ENCODE results near the gene HLA-DMA.

Gene HLA-DMA

GRCh38 chr6:32933661-32934085 lies 19.2 kb downstream of the HLA-DMA start:
- H3K4me3 ChIP-seq (ENCODE audit: low read depth, low read length) = no peak overlapping the region
- ChIA-PET POLR2A (interaction anchor here (1.0 to 1.8 kb wide), 6 partner anchors 35 to 51 kb away, joined by 3 to 14 read pairs (median 4); no protein-coding TSS in a partner anchor), CTCF (interaction anchor here (0.6 to 11.6 kb wide), 51 partner anchors 10 to 314 kb away, joined by 3 to 337 read pairs (median 5); partner anchors contain the start of genes BRD2, HLA-DMA, PSMB9 and TAP1)
- TF ChIP-seq, protein P1, sequence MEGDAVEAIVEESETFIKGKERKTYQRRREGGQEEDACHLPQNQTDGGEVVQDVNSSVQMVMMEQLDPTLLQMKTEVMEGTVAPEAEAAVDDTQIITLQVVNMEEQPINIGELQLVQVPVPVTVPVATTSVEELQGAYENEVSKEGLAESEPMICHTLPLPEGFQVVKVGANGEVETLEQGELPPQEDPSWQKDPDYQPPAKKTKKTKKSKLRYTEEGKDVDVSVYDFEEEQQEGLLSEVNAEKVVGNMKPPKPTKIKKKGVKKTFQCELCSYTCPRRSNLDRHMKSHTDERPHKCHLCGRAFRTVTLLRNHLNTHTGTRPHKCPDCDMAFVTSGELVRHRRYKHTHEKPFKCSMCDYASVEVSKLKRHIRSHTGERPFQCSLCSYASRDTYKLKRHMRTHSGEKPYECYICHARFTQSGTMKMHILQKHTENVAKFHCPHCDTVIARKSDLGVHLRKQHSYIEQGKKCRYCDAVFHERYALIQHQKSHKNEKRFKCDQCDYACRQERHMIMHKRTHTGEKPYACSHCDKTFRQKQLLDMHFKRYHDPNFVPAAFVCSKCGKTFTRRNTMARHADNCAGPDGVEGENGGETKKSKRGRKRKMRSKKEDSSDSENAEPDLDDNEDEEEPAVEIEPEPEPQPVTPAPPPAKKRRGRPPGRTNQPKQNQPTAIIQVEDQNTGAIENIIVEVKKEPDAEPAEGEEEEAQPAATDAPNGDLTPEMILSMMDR (IDR thresholded peaks at IDR 0.05; ENCODE audit: insufficient read depth, low read length, missing control alignments) = peak; percentile 73
- DNase-seq (ENCODE audit: low read depth, low spot score) = no peak

DNA sequence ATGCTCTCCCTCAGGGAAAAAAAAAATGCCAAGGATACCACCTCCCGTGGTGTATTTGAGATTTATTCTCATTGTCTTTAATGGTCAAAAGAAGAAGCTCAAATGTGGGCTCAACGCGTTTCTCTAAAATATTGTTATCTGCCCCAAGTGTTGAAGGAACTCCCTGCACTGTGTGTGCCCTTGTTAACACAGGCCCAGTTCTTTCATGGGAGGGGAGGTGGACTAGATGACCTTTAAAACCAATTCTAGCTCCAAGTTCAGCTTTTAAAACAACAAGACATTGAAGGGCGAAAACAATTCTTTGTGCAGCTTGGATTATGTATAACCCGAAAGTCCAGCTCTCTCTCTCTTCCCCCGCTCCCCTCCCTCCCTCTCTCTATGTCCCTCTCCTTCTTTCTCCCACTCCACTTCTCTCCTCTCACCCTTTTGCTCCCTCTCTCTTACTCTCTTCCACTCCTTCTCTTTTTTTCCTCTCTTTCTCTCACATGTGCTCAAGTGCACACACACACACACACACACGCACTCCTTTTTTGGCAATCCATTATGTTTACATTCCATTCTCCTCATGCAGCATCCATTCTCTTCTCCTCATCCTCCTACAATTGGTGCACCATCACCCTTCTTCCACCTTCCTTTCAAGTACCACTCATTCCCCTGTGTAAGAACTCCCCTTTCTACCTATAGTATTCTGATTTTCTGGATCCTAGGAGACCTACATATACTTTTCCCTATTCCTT lies 20.6 kb downstream of the HLA-DMA start:
- ChIA-PET POLR2A (no interaction called here), CTCF (interaction anchor here (0.9 to 11.6 kb wide), 20 partner anchors 8 to 315 kb away, joined by 3 to 337 read pairs (median 32); partner anchors contain the start of genes BRD2, HLA-DMA and TAP2)
- TF ChIP-seq, protein P1 (IDR thresholded peaks at IDR 0.05; ENCODE audit: insufficient read depth, low read length, missing control alignments) = no peak
- no peak overlapping the region for H3K4me3 ChIP-seq (ENCODE audit: low read depth, low read length)
- DNase-seq (ENCODE audit: low read depth, low spot score) = no peak

DNA sequence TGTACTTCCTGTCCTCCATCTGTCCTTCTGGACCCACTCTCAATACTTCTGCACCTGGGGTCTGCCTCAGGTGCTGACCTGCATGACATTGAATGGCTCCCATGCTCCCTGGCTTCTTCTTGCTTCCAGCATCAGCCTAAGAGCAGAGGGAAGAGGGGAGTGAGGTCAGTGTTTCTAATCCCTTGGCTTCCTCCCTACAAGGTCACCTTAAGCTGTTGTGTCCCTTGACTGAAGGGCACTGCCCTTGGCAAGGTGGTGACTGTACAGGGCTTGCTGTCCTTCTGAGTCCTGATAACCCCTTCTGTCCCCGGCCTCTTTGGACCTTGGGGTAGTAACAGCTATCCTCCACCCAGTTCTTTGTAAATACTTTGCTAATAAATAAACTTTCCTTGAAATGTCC lies 21.7 kb downstream of the HLA-DMA start:
- TF ChIP-seq, protein P1 (IDR thresholded peaks at IDR 0.05; ENCODE audit: insufficient read depth, low read length, missing control alignments) = no peak
- CTCF ChIA-PET = interaction anchor here (1.1 to 11.6 kb wide), 7 partner anchors 12 to 56 kb away, joined by 7 to 337 read pairs (median 54); partner anchors contain the start of genes BRD2 and HLA-DMA
- POLR2A ChIA-PET = no interaction called here

DNA sequence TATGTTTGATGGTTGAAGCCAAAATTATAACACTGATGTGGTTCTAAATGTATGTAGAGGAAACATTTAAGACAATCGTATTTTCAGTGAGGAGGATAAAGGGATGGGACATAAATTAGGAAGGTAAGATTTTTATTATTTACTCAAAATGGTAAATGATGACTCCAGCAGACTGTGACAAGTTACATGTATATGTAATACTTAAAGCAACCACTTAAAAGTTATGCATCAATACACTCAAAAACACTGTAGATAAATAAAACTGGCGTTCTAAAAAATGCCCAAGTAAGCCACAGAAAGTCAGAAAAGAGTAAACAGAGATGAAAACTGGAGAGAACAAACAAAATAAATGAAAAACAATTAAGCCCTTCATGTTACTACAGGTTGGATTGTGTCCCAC lies 30.8 kb downstream of the HLA-DMA start:
- H3K4me3 ChIP-seq (ENCODE audit: low read depth, low read length) = no peak overlapping the region
- TF ChIP-seq, protein P1 (IDR thresholded peaks at IDR 0.05; ENCODE audit: insufficient read depth, low read length, missing control alignments) = no peak
- POLR2A ChIA-PET = no interaction called here
- no peak for DNase-seq (ENCODE audit: low read depth, low spot score)
- CTCF ChIA-PET = interaction anchor here (2.4 to 5.9 kb wide), 3 partner anchors 9 to 12 kb away, joined by 6 to 42 read pairs (median 37); no protein-coding TSS in a partner anchor

More for the DNA sequence above, 21.7 kb downstream of the HLA-DMA start:
- DNase-seq (ENCODE audit: low read depth, low spot score) = no peak
- H3K4me3 ChIP-seq (ENCODE audit: low read depth, low read length) = no peak overlapping the region

GRCh38 chr6:32920715-32921114 lies 32.2 kb downstream of the HLA-DMA start:
- TF ChIP-seq, protein P1 (IDR thresholded peaks at IDR 0.05; ENCODE audit: insufficient read depth, low read length, missing control alignments) = no peak
- H3K4me3 ChIP-seq (ENCODE audit: low read depth, low read length) = no peak overlapping the region
- ChIA-PET CTCF (interaction anchor here (1.2 to 5.9 kb wide), 5 partner anchors 8 to 63 kb away, joined by 3 to 37 read pairs (median 6); no protein-coding TSS in a partner anchor), POLR2A (no interaction called here)
- no peak for DNase-seq (ENCODE audit: low read depth, low spot score)

DNA sequence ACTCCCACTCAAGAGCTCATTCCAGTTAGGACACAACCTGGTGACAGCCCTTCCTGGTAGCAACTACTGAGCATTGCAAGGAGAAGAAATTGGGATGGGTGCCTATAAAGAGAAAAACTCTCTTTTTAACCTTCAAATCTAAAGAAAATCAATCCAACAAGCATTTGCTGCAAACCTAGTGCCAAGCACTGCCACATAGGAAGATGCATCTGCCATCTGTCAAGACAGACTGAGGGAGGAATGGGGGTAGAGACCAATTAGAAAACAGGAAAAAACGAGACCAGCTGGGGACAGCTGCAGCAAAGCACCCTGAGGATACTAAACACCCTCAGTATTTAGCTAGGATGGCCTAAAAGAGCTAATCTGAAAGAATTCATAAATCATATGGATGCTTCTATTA lies 39.9 kb downstream of the HLA-DMA start:
- ChIA-PET CTCF (interaction anchor here (0.6 to 3.5 kb wide), 10 partner anchors 8 to 73 kb away, joined by 3 to 32 read pairs (median 4); no protein-coding TSS in a partner anchor), POLR2A (no interaction called here)
- TF ChIP-seq, protein P1 (IDR thresholded peaks at IDR 0.05; ENCODE audit: insufficient read depth, low read length, missing control alignments) = no peak
- no peak for DNase-seq (ENCODE audit: low read depth, low spot score)
- no peak overlapping the region for H3K4me3 ChIP-seq (ENCODE audit: low read depth, low read length)
